Brain microvascular endothelial cell (primary cell): ENCODE results near the gene ARHGEF12.

Experiments used
- DNase-seq: peaks from one replicate; pipeline ENCODE4 v3.0.0-alpha.2; 2020
- H3K27ac ChIP-seq: fragments of 250-450 bp; sonication (Bioruptor Pico); 2 replicates; pipeline ENCODE4 v1.5.1; 2020; ENCODE audit warnings: mild to moderate bottlenecking, moderate library complexity
- H3K27me3 ChIP-seq: fragments of 250-450 bp; sonication (Bioruptor Pico); replicated peaks from 2 replicates; pipeline ENCODE4 v1.5.1; 2020; ENCODE audit warnings: mild to moderate bottlenecking
- H3K36me3 ChIP-seq: fragments of 250-450 bp; sonication (Bioruptor Pico); replicated peaks from 2 replicates; pipeline ENCODE4 v1.5.1; 2020; ENCODE audit warnings: mild to moderate bottlenecking
- H3K4me3 ChIP-seq: 2 replicates; pipeline ENCODE4 v1.5.1; 2011; ENCODE audit warnings: low read depth, mild to moderate bottlenecking, control low read depth, low read length, moderate library complexity
- in situ Hi-C: cut with HindIII; loops from 2 replicates; pipeline ENCODE4 v1.10.0; 2017; ENCODE audit warnings: low sequenced_read_pairs, low pct_ligation_motif_present
- TF ChIP-seq, protein P1 (sequence below): IDR thresholded peaks from 2 replicates; pipeline ENCODE4 v1.5.1; 2011; ENCODE audit warnings: low read depth, mild to moderate bottlenecking, moderate library complexity, low read length, control low read depth, inconsistent platforms; ENCODE audit errors: missing control alignments

ARHGEF12 gene

GRCh38 chr11:120527111-120527761 lies 191.0 kb downstream of the ARHGEF12 start:
- H3K27ac ChIP-seq: no peak overlapping the region
- DNase-seq: no peak
- H3K27me3 ChIP-seq: no peaks in the 10 kb centered on the region
- no peak overlapping the region for H3K4me3 ChIP-seq
- in situ Hi-C loops: no loop called here
- TF ChIP-seq, protein P1, sequence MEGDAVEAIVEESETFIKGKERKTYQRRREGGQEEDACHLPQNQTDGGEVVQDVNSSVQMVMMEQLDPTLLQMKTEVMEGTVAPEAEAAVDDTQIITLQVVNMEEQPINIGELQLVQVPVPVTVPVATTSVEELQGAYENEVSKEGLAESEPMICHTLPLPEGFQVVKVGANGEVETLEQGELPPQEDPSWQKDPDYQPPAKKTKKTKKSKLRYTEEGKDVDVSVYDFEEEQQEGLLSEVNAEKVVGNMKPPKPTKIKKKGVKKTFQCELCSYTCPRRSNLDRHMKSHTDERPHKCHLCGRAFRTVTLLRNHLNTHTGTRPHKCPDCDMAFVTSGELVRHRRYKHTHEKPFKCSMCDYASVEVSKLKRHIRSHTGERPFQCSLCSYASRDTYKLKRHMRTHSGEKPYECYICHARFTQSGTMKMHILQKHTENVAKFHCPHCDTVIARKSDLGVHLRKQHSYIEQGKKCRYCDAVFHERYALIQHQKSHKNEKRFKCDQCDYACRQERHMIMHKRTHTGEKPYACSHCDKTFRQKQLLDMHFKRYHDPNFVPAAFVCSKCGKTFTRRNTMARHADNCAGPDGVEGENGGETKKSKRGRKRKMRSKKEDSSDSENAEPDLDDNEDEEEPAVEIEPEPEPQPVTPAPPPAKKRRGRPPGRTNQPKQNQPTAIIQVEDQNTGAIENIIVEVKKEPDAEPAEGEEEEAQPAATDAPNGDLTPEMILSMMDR: peak; percentile 26
- no peaks in the 10 kb centered on the region for H3K36me3 ChIP-seq

GRCh38 chr11:120528749-120529148 lies 192.5 kb downstream of the ARHGEF12 start:
- H3K36me3 ChIP-seq: no peaks in the 10 kb centered on the region
- no peak for DNase-seq
- no peak overlapping the region for H3K27ac ChIP-seq
- in situ Hi-C loops: no loop called here
- no peak overlapping the region for H3K4me3 ChIP-seq
- no peaks in the 10 kb centered on the region for H3K27me3 ChIP-seq
- TF ChIP-seq, protein P1: no peak

DNA sequence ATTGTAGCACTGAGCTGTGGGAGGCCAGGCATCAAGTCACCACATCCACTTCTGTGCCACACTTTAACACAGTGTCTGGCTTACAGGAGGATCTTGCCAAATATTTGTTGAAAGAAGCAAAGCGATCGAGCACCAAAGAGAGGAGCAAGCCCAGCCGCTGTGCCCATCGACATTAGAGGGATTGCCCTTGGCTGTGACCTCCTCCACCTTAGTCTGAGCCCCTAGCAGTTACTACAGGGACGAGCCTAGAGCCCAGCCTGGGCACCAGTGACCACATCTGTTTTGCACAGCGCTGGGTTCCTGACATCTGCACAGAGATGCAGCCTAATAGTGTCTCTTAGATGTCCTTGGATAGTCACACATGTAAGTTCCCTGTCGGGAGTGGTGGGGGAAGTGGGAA lies 193.0 kb downstream of the ARHGEF12 start:
- DNase-seq: no peak
- H3K27me3 ChIP-seq: no peaks in the 10 kb centered on the region
- in situ Hi-C loops: no loop called here
- H3K36me3 ChIP-seq: no peaks in the 10 kb centered on the region
- TF ChIP-seq, protein P1: no peak
- H3K4me3 ChIP-seq: no peak overlapping the region
- H3K27ac ChIP-seq: no peak overlapping the region

GRCh38 chr11:120529911-120530310 lies 193.7 kb downstream of the ARHGEF12 start:
- Histone ChIP-seq H3K36me3 (no peaks in the 10 kb centered on the region), H3K27me3 (no peaks in the 10 kb centered on the region), H3K27ac (no peak overlapping the region), H3K4me3 (no peak overlapping the region)
- in situ Hi-C loops: no loop called here
- no peak for DNase-seq
- TF ChIP-seq, protein P1: no peak

- TF ChIP-seq, protein P1: no peak
- in situ Hi-C loops: no loop called here
- no peak for DNase-seq
- no peaks in the 10 kb centered on the region for H3K36me3 ChIP-seq
- H3K4me3 ChIP-seq: no peak overlapping the region
- no peak overlapping the region for H3K27ac ChIP-seq
- H3K27me3 ChIP-seq: no peaks in the 10 kb centered on the region
Observed at GRCh38 chr11:120532082-120532831, 196.0 kb downstream of the ARHGEF12 start.
